OCI-LY1 (cell line): ENCODE data around the gene ANKRD7.

Source experiments
- CTCF ChIP-seq: fragments of 200-600 bp; sonication (generic), shearing (Covaris generic); IDR thresholded peaks from 2 replicates; pipeline ENCODE4 v1.5.1; 2017; ENCODE audit warnings: mild to moderate bottlenecking, antibody characterized with exemption, low read length, moderate library complexity, mixed read lengths
- EZH2 ChIP-seq: fragments of 200-600 bp; sonication (generic), shearing (Covaris generic); IDR thresholded peaks from 2 replicates; pipeline ENCODE4 v1.8.0; 2017; ENCODE audit warnings: borderline replicate concordance, mixed run types, mild to moderate bottlenecking, antibody characterized with exemption, low read length, moderate library complexity, mixed read lengths

- TF ChIP-seq CTCF (no peak), EZH2 (no peak)
Measured at GRCh38 chr7:118264836-118265235, 40.3 kb downstream of the ANKRD7 start.
